HFFc6 (cell line): ENCODE data around the gene KATNA1. TPM values are rescaled to one million over a fixed set of nuclear protein-coding genes. Genes with fewer than 3 reads are reported as not detected.

Source experiments
- DNase-seq: peaks from one replicate; pipeline ENCODE4 v3.0.0-alpha.2; 2018
- H3K27ac Mint-ChIP-seq: 2 replicates; pipeline ENCODE4 v1.8.0; 2020; ENCODE audit warnings: mild to moderate bottlenecking, mixed read lengths
- H3K27me3 Mint-ChIP-seq: 2 replicates; pipeline ENCODE4 v1.8.0; 2021; ENCODE audit warnings: mild to moderate bottlenecking, moderate library complexity, mixed read lengths; ENCODE audit not compliant: insufficient read depth
- H3K36me3 Mint-ChIP-seq: 2 replicates; pipeline ENCODE4 v1.8.0; 2021; ENCODE audit warnings: low read depth, mixed read lengths
- H3K4me1 Mint-ChIP-seq: 2 replicates; pipeline ENCODE4 v1.8.0; 2020; ENCODE audit warnings: low read depth, mixed read lengths
- H3K4me3 Mint-ChIP-seq: 2 replicates; pipeline ENCODE4 v1.8.0; 2020; ENCODE audit warnings: mild to moderate bottlenecking, moderate library complexity, mixed read lengths
- H3K9me3 Mint-ChIP-seq: 2 replicates; pipeline ENCODE4 v1.8.0; 2020; ENCODE audit warnings: mild to moderate bottlenecking, mixed read lengths
- total RNA-seq, 6 experiments: library from RNA; stranded (reverse); fragmentation: NEBNext Ultra II Directional; extraction: Animal tissue kit (Norgen Biotek cat#: 25700); gene quantifications; 2 replicates in 1 of 6; 3 replicates in 5 of 6; pipeline ENCODE4 v1.2.3, GENCODE V29; 2021
- TF ChIP-seq, protein P1 (sequence below): fragments of 200-600 bp; sonication (generic); IDR thresholded peaks from 2 replicates; pipeline ENCODE4 v1.5.0; 2021; ENCODE audit warnings: antibody characterized with exemption, mild to moderate bottlenecking

KATNA1 gene
- total RNA-seq, 6 experiments from 2014 or later: 14.5 to 16.6 (median 16.1) TPM

DNA sequence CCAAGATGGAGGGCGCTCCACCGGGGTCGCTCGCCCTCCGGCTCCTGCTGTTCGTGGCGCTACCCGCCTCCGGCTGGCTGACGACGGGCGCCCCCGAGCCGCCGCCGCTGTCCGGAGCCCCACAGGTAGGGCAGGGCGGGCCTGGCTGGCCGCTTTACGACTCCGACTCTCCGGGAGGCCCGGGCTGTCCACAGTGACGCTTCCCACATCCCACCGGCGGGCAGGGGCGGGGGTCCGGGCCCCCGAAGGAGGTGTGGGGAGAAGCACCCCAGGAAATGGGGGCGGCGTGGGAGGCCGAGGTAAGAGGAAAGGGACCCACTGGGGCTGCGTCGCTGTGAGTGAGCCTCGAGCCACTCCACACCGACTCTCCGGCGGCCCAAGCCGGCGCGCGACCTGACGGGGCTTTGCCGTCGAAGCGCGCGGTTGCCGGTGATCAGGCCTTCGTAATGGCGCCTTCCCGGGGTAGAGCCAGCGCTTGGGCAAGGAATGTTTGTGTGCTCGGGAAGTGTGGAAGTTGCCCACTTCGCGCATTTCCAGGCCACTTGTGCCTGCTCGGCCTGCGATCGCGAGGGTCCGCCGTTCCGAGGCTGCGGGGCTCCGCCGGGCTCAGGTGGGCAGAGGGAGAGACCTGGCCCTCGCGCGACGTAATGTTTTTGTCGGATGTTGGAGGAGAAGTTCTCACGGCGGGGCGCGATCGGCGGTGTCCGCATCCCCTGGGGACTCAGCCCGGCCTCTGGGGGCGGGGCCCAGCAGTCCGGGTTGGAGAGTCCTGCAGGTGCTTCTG is 81.9 kb downstream of the KATNA1 start:
- TF ChIP-seq, protein P1, sequence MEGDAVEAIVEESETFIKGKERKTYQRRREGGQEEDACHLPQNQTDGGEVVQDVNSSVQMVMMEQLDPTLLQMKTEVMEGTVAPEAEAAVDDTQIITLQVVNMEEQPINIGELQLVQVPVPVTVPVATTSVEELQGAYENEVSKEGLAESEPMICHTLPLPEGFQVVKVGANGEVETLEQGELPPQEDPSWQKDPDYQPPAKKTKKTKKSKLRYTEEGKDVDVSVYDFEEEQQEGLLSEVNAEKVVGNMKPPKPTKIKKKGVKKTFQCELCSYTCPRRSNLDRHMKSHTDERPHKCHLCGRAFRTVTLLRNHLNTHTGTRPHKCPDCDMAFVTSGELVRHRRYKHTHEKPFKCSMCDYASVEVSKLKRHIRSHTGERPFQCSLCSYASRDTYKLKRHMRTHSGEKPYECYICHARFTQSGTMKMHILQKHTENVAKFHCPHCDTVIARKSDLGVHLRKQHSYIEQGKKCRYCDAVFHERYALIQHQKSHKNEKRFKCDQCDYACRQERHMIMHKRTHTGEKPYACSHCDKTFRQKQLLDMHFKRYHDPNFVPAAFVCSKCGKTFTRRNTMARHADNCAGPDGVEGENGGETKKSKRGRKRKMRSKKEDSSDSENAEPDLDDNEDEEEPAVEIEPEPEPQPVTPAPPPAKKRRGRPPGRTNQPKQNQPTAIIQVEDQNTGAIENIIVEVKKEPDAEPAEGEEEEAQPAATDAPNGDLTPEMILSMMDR: no peak
- Mint-ChIP-seq H3K9me3 (no peaks in the 10 kb centered on the region), H3K4me3 (peak overlapping the region; percentile 91), H3K36me3 (no peaks in the 10 kb centered on the region), H3K27ac (peak overlapping the region; percentile 84), H3K4me1 (peaks cover 34% of the 10 kb centered on the region), H3K27me3 (no peaks in the 10 kb centered on the region)
- peak; percentile 16 for DNase-seq

- TF ChIP-seq, protein P1: peak; percentile 80
- peak; percentile 91 for DNase-seq
- H3K4me3 Mint-ChIP-seq: peak within 1 kb of the TSS; percentile 91
Measured at GRCh38 chr6:149565527-149566409, 82.7 kb downstream of the KATNA1 start, which contains the start of gene GINM1. GINM1 (plus strand) TSS chr6:149566375; CDS start chr6:149566415, 40 bp downstream.

DNA sequence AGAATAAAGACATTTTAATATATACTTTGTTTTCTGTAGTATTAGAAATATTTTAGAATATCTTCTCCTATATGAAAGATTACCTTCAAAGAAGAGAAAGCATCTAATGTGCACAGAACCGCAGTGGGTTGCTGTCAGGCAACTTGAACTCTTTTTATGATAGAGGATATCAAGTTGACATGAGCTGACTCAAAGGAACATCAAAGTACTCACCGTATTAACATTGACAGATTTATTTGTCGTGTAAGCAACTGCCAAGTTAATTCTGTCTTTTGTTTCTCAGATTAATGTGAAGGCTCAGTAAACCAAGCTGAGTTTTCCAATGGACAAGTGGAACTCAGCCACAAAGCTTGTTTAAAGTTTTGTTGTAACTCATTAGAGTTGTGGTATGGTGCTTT is 84.6 kb downstream of the KATNA1 start:
- Mint-ChIP-seq H3K27ac (peak overlapping the region; percentile 47; the same call in 1 of the 2 replicates), H3K4me1 (peaks cover 34% of the 10 kb centered on the region), H3K36me3 (no peaks in the 10 kb centered on the region), H3K4me3 (peak overlapping the region; percentile 55), H3K9me3 (no peaks in the 10 kb centered on the region), H3K27me3 (peaks cover 6% of the 10 kb centered on the region; the same call in 1 of the 2 replicates)
- DNase-seq: no peak
- TF ChIP-seq, protein P1: no peak

More at GRCh38 chr6:149565527-149566409, 82.7 kb downstream of the KATNA1 start, which contains the start of gene GINM1:
- Mint-ChIP-seq H3K4me1 (peaks cover 34% of the 10 kb centered on the region), H3K9me3 (no peaks in the 10 kb centered on the region), H3K27ac (peak within 1 kb of the TSS; percentile 84), H3K36me3 (no peaks in the 10 kb centered on the region), H3K27me3 (no peaks in the 10 kb centered on the region)

DNA sequence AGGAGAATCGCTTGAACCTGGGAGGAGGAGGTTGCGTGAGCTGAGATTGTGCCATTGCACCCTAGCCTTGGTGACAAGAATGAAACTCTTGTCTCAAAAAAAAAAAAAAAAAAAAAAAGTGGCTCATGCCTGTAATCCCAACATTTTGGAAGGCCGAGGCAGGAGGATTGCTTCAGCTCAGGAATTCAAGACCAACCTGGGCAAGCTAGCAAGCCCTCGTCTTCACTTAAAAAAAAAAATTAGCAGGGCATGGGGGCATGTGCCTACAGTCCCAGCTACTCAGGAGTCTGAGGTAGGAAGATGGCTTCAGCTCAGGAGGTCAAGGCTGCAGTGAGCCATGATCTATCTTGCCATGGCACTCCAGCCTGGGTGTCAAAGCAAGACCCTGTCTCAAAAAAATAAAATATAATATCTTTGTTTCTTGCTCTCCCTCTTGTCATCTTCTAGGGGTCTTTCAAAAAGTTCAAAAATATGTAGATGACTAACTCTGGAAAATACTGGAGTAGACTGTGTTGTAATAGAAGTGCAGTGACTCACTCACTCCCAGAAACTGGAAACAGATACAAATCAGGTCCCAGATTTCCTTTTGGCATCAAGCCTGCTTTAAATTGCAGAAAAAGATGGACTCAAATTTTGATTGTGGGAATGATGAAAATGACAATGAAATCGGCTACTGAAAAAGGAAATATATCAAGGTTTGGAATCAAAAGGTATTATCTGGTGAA is 85.1 kb downstream of the KATNA1 start:
- Mint-ChIP-seq H3K27ac (peak overlapping the region; percentile 47), H3K36me3 (no peaks in the 10 kb centered on the region), H3K27me3 (peaks cover 6% of the 10 kb centered on the region; the same call in 1 of the 2 replicates), H3K4me1 (peaks cover 34% of the 10 kb centered on the region), H3K9me3 (no peaks in the 10 kb centered on the region), H3K4me3 (peak overlapping the region; percentile 55)
- TF ChIP-seq, protein P1: no peak
- DNase-seq: peak; percentile 77

DNA sequence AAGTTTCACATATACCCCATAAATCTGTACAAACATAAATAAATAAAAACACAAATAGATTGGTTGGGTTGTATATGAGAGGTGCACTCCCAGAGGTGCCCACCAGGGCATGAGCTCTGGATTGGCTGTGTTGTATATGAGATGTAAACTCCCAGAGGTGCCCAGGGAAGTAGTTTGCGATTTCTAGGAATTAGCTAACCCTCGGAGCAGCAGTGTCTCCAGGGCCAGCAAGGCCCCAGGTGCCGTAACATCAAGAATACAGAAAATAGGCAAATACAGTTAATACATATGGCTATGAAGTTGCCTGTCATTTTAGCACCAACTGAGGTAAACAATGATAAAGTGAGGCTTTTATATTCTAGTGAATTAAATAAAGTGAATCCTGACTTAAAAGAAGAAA is 87.8 kb downstream of the KATNA1 start:
- TF ChIP-seq, protein P1: peak; percentile 78
- no peaks in the 10 kb centered on the region for H3K36me3 Mint-ChIP-seq
- H3K27ac Mint-ChIP-seq: no peak overlapping the region
- peaks cover 28% of the 10 kb centered on the region for H3K4me1 Mint-ChIP-seq
- no peak overlapping the region for H3K4me3 Mint-ChIP-seq
- H3K9me3 Mint-ChIP-seq: no peaks in the 10 kb centered on the region
- peaks cover 10% of the 10 kb centered on the region; the same call in 1 of the 2 replicates for H3K27me3 Mint-ChIP-seq
- DNase-seq: no peak
